GM23338 (cell line): ENCODE data around the gene YIPF4. TPM values are rescaled to one million over a fixed set of nuclear protein-coding genes. Genes with fewer than 3 reads are reported as not detected.

Experiments used
- CTCF ChIP-seq, 2 experiments: fragments of 200-600 bp in 1 of 2; sonication (generic) in 1 of 2; conservative IDR thresholded peaks; 2 replicates each; pipeline versions ENCODE4 v1.5.1 to v1.6.1; 2016 to 2017; ENCODE audit warnings: antibody characterized with exemption in 2 of 2, low read depth in 2 of 2, mild to moderate bottlenecking in 2 of 2, moderate library complexity in 1 of 2
- ETS1 ChIP-seq: IDR thresholded peaks from 2 replicates; pipeline ENCODE4 v1.6.1; 2016; ENCODE audit warnings: antibody characterized with exemption
- EZH2 ChIP-seq: fragments of 200-600 bp; sonication (generic); IDR thresholded peaks from one replicate; pipeline ENCODE4 v1.8.0; 2017; ENCODE audit warnings: antibody characterized with exemption, mild to moderate bottlenecking, low read depth; ENCODE audit not compliant: unreplicated experiment
- EZH2phosphoT487 ChIP-seq: fragments of 200-600 bp; sonication (generic); IDR thresholded peaks from one replicate; pipeline ENCODE4 v1.8.1; 2018; ENCODE audit warnings: antibody characterized with exemption; ENCODE audit not compliant: unreplicated experiment
- NANOG ChIP-seq: IDR thresholded peaks from 2 replicates; pipeline ENCODE4 v1.6.1; 2016; ENCODE audit warnings: antibody characterized with exemption, borderline replicate concordance
- POLR2AphosphoS5 ChIP-seq: IDR thresholded peaks from 2 replicates; pipeline ENCODE4 v1.6.1; 2016; ENCODE audit warnings: antibody characterized with exemption, low read depth
- STAT1 ChIP-seq: IDR thresholded peaks from one replicate; pipeline ENCODE4 v1.6.1; 2016; ENCODE audit warnings: antibody characterized with exemption; ENCODE audit not compliant: unreplicated experiment
- ZNF462 ChIP-seq: fragments of 250-450 bp; sonication (Bioruptor Pico); IDR thresholded peaks from 2 replicates; pipeline ENCODE4 v1.5.0; 2020; ENCODE audit warnings: mild to moderate bottlenecking, moderate library complexity
- polyA plus RNA-seq: library from polyadenylated mRNA; unstranded; fragments of >200 nt; fragmentation: Nextera tagmentation; extraction: Ambion mirVana; gene quantifications from 2 replicates; pipeline ENCODE4 v1.2.1, GENCODE V29; 2016
- total RNA-seq: library from RNA; depleted of rRNA; stranded (reverse); fragments of >200 nt; shearing (Covaris generic); gene quantifications from 2 replicates; pipeline ENCODE4 v1.2.3, GENCODE V29; 2014

YIPF4 gene
- total and polyA plus RNA-seq, 2 experiments from 2014 or later, result 14.2 to 24.9 TPM

GRCh38 chr2:32356681-32357317 lies 79.1 kb downstream of the YIPF4 start, which contains the start of gene BIRC6 (continued):
- TF ChIP-seq ZNF462 (CRISPR knock-in tag) (no peak), NANOG (no peak), POLR2AphosphoS5 (peak; percentile 95), CTCF (conservative IDR thresholded peaks at IDR 0.05; ENCODE audit: low read depth in 2 of 2) (no peak), EZH2phosphoT487 (no peak), ETS1 (peak; percentile 76), STAT1 (no peak), EZH2 (no peak)
